HS-27A (cell line): ENCODE data around the gene HSD3B1.

ENCODE experiments used
- DNase-seq: peaks from one replicate; pipeline ENCODE4 v3.0.0-alpha.2; 2012; ENCODE audit warnings: low read depth, missing footprints

The HSD3B1 gene

DNA sequence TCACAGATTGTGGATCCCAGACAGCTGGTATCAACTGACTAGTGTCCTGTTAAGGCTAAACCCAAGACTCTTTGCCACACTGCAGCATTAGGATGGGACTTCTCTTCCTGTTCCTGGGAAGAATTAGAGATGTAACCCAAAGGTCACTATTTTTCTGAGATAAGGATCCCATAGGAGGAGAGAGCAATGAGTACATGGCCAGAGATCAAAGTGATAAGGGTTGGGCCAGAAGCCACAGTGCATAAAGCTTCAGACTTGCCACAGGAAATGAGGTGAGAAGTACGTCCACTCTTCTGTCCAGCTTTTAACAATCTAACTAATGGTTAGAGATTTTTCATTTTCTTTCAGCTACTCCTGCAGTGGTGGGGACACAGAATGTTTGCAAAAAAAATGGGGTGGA, at the start of gene HSD3B1:
Gene HSD3B1 (plus strand): TSS at position 270 of the 400 bp plus-strand sequence. CDS start 267 bp downstream, outside the sequence.
- no peak for DNase-seq

DNA sequence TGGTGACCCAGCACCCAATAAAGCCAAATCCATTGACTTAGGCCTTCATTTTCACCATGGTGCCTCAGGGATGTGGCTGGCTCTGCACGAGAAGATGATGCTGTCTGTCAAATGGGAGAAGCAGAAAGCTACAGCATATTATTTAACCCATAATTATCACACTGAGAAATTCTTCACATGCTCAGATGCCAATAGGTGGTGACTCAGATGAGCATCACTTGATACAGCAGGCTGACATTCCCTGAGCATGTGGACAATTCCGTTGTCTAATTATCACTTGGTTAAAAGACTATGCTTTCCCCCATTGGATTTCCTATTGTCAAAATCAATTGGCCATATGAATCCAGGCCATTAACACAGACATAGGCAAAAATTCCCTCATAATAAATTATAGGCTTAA, 44.0 kb upstream of the HSD3B1 start:
- DNase-seq: no peak

GRCh38 chr1:119463569-119463968, 43.4 kb upstream of the HSD3B1 start:
- no peak for DNase-seq

DNA sequence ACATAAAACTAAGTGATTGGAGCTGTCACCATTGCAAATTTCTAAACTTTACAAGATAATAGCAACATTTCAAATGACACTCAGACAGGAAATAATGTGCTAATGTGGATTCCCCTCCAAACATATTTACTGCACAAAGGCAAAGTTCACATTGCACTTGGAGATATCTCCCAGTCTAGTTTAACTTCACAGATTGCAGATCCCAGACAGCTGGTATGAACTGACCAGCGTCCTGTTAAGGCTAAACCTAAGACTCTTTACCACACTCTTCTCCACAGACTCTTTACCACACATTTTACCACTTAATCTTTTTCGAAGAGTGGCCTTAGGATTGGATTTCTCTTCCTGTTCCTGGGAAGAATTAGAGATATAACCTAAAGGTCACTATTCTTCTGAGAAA, 40.6 kb upstream of the HSD3B1 start:
- no peak for DNase-seq

DNA sequence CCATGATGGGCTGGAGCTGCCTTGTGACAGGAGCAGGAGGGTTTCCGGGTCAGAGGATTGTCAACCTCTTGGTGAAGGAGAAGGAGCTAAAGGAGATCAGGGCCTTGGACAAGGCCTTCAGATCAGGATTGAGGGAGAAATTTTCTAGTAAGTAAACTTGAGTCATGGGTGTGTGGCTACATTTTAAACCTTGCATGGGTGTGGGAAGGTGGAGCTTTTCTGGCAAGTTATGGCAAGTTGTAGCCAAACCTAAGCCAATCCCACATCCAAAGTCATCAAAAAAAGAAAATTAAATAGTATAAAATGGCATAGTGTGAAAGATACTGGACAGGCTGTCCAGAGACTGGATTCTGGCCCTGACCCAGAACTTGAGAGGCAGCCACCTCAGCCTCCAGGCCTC, 39.8 kb upstream of the HSD3B1 start:
- DNase-seq: no peak

GRCh38 chr1:119467857-119468668, 38.9 kb upstream of the HSD3B1 start:
- DNase-seq: no peak

DNA sequence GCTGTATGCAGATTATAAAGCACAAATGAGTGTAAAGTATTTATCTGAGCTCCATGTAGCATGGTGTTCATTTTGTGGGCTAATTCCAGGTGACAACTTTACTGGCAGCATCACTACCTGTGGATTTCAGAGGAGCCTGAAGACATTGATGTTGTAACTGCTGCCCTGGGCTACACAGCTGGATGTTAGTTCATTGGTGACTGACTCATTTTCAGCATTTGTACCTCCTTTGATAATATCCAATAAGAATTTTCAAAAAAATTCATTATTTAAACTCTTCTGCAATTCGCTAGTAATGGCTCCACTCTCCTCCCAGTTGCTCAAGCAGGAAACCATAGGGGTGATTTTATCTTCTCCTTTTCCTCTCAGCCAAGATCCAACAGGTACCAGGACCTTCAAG, 37.3 kb upstream of the HSD3B1 start:
- DNase-seq: no peak

DNA sequence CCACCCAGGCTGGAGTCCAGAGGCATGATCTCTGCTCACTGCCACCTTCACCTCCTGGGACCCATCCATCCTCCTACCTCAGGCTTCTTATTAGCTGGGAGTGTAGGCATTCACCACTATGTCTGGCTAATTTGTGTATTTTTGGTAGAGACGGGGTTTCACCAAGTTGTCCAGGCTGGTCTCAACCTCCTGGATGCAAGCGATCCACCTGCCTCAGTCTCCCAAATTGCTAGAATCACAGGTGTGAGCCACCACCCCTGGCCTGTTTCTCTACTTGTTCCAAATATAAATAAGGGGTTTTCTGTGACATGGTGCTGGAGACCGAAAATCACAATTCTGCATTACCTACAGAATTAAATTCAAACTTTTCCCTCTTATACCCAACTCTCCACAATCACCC, 36.6 kb upstream of the HSD3B1 start:
- DNase-seq: no peak

DNA sequence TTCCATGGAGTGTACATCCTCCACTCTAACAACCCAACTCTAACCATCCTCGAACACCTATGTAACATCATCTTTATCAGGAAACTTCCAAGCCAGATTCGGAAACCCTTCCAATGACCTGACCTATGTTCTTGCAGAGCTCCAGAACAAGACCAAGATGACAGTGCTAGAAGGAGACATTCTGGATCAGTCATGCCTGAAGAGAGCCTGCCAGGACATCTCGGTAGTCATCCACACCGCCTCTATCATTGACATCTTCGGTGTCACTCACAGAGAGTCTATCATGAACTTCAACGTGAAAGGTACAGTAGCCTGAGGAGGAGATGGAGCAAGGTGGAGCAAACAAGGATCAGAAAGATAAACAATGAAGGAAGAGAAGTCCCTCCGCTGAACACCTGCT, 36.1 kb upstream of the HSD3B1 start:
- DNase-seq: no peak

DNA sequence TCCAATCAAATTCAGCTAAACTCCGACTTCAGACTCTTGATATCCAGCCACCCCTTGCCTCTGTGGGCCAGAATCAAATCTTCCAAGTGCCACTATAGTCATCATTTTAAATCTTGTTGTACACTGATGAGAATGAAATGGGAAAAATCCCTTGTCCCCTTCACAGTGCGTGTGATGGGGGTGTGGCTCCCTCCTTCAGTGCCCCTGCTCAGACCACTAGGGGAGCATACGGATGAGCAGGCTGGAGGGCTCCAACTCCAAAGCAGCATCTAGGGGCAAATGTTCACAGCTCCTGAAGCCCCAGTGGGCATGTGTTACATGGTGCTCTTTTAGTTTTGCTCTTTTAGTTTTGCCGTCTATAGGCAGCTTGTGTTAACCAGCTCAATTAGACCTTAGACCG, 35.4 kb upstream of the HSD3B1 start:
- DNase-seq: no peak

- DNase-seq: no peak
These were observed 34.8 kb upstream of the HSD3B1 start for GRCh38 chr1:119472080-119472818.

DNA sequence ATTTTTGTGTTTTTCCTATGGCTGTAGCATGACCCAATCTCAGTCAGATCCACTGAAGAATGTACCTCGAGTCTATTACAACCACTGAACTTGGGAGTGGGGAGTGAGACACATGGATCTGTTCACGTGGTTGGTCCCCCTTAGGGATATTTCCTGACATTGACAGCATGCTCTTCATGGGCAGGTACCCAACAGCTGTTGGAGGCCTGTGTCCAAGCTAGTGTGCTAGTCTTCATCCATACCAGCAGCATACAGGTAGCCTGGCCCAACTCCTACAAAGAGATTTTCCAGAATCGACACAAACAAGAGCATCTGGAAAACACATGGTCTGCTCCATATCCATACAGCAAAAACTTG, 34.2 kb upstream of the HSD3B1 start:
- no peak for DNase-seq

- no peak for DNase-seq
These were observed 31.1 kb upstream of the HSD3B1 start for GRCh38 chr1:119475866-119476439.

- no peak for DNase-seq
These were observed 29.3 kb upstream of the HSD3B1 start for GRCh38 chr1:119477710-119478109.

DNA sequence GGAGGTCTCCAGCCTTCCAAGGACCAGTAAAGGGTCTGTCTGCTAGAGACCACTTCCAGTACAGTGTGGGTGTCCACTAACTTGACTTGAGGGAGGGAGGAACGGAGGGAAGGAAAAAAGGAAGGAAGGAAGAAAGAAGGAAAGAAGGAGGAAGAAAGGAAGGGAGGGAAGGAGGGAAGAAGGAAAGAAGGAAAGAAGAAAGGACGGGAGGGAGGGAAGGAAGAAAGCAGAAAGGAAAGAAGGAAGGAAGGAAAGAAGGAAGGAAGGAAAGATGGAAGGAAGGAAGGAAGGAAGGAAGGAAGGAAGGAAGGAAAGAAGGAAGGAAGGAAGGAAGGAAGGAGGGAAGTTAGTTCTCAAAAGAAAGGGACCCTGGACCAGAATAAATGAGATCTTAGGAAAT, 26.8 kb upstream of the HSD3B1 start:
- no peak for DNase-seq

DNA sequence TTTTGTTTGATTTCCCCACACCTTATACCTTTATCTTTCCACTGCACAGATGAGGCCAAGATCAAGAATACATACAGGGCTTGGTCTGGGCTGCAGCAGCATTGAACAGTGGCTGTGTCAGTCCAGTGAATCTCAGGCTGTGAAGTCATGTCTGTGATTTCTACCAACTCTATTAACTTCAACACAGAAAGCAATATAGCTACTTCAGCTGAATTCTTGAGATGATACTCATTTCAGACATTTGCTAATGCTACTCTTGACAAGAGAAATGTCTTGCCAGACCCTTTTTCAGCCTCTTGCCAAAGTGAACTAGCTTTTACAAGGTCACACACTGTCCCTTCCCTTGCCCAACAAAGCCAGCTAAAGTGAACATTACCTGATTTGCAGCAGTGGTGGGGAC, 25.1 kb upstream of the HSD3B1 start:
- no peak for DNase-seq

DNA sequence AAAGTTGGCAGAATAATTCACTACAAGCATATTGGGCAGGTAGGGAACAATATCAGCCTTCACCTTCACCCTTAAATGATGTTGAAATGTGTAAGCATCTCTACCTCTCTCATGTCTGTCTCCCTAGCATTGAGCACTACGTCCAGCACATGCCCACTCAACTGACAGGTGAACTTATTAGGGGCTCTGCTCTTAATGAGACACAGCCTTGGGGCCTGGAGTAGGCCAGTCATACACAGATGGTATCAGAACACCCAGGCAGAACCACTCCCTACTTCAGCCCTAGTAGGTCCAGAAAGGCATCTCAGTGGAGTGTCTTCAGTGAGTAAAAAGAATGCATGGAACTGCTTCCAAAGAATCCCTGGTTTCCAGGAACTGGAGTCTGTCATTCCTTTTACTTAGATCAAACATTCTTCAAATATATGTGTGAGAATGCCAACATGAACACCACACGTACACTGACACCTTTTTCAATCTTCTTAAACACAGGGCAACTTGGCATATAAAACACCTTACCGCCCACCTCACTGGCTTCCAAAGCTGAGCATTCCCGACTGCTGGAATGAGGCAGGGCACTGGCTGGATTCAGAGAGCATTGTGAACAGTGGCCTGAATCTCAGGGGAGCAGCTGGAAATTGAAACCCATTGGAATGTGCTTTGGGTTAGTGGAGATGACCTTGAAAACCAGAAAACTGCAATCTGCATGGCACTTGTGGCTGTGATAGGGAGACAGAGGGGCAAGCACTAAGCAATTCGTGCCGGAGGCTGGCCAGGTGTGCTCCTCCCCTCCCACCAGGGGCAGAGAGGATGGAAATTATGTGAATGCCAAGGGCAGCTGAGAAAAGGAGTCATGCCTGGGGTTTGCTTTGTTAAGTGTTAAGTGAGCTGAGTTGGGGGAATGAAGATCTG, 24.2 kb upstream of the HSD3B1 start:
- DNase-seq: no peak

DNA sequence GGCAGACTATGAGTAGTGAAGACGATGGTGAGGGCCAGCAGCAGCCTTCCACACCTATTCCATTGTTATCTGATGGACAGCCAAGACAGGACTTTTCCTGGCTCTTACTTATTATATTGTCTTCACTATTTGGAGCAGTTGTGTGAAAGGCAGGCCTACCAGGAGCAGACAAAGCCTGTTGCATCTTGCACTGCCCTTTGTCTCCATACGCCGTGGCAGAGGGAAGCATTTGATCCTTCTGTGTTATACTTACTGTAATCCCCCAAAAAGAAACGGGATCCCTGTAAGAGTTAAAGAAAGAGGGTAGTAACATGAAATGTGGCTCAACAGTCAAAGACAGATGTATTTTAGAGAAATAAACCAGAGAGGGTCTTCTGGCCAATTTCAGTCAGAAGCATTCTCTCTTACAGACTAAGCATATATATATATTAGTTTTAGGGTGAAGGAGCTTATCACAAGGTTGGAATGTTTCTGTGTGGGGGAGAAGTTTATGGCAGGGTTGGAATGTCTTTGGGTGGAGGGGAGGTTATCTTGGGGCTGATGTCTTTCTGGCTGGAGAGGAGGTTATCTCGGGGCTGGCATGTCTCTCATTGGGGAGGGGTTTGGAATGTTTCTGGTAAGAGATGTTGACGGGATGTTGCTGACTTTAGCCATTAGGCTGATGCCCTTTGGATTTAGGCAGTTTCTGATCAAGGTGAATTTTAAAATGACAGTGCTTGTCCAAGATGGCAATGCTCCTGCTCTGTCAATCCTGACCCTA, 23.4 kb upstream of the HSD3B1 start:
- no peak for DNase-seq

DNA sequence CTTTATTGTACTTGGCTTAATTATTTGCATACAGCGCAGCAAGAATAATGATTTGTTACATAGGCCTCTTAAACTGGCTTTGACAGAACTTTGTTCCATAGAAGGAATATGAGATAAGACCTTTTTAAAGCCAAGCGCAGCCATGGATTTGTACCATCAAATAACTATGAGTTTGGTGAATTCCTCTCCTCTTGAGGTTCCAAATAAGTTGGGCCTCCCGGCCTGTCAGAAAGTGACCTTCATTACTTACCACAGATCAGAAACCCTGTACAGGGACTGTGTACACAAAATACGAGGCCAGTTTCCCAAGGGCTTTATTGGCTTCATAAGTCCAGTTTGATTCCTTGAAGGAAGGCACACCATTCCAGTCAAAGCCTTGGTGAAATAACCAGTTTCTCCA, 21.8 kb upstream of the HSD3B1 start:
- no peak for DNase-seq

GRCh38 chr1:119488216-119488615, 18.8 kb upstream of the HSD3B1 start:
- no peak for DNase-seq

- DNase-seq: no peak
These were observed 17.8 kb upstream of the HSD3B1 start for GRCh38 chr1:119489201-119489600.
